HCT116 (cell line): Measurements from ENCODE around the gene KSR1.

Experiments used
- EGR1 ChIP-seq: IDR thresholded peaks from 2 replicates; pipeline ENCODE4 v1.6.1; 2012; ENCODE audit warnings: low read depth
- EZH2 ChIP-seq: fragments of 200-600 bp; sonication (generic); IDR thresholded peaks from 2 replicates; pipeline ENCODE4 v1.6.1; 2017; ENCODE audit warnings: antibody characterized with exemption, mixed run types
- EZH2phosphoT487 ChIP-seq: fragments of 200-600 bp; IDR thresholded peaks from 2 replicates; pipeline ENCODE4 v1.6.1; 2018; ENCODE audit warnings: antibody characterized with exemption, borderline replicate concordance
- FOSL1 ChIP-seq: IDR thresholded peaks from 2 replicates; pipeline ENCODE4 v1.6.1; 2012; ENCODE audit warnings: low read depth
- POLR2A ChIP-seq: IDR thresholded peaks from 2 replicates; pipeline ENCODE4 v1.7.0; 2011; ENCODE audit warnings: borderline replicate concordance; ENCODE audit not compliant: insufficient read depth, insufficient read length; ENCODE audit errors: extremely low read depth
- POLR2AphosphoS5 ChIP-seq: IDR thresholded peaks from 2 replicates; pipeline ENCODE4 v1.6.1; 2011; ENCODE audit warnings: mild to moderate bottlenecking, low read depth, low read length, moderate library complexity
- SRF ChIP-seq: IDR thresholded peaks from 2 replicates; pipeline ENCODE4 v1.6.1; 2012; ENCODE audit warnings: low read depth
- YY1 ChIP-seq: IDR thresholded peaks from 2 replicates; pipeline ENCODE4 v1.6.1; 2011; ENCODE audit warnings: low read length, low read depth, moderate library complexity, mild to moderate bottlenecking; ENCODE audit not compliant: insufficient replicate concordance; ENCODE audit errors: extremely low read depth
- ZFX ChIP-seq: fragments of 450-650 bp; IDR thresholded peaks from 2 replicates; pipeline ENCODE4 v1.6.1; 2017
- TF ChIP-seq, protein P1 (sequence below), 3 experiments: fragments of 200-600 bp in 1 of 3; sonication (generic) in 1 of 3; IDR thresholded peaks in 2 of 3; conservative IDR thresholded peaks in 1 of 3; 2 replicates each; pipeline ENCODE4 v1.5.1; 2012 to 2017; ENCODE audit warnings: low read depth in 2 of 3, low read length in 2 of 3, antibody characterized with exemption in 1 of 3, borderline replicate concordance in 1 of 3, control low read depth in 1 of 3, mild to moderate bottlenecking in 1 of 3, mixed read lengths in 1 of 3, mixed run types in 1 of 3, moderate library complexity in 1 of 3; ENCODE audit not compliant: insufficient read depth in 1 of 3
- TF ChIP-seq, protein P2 (sequence below): IDR thresholded peaks from 2 replicates; pipeline ENCODE4 v1.6.1; 2011; ENCODE audit warnings: mild to moderate bottlenecking, low read length, moderate library complexity; ENCODE audit not compliant: insufficient replicate concordance; ENCODE audit errors: extremely low read depth

DNA sequence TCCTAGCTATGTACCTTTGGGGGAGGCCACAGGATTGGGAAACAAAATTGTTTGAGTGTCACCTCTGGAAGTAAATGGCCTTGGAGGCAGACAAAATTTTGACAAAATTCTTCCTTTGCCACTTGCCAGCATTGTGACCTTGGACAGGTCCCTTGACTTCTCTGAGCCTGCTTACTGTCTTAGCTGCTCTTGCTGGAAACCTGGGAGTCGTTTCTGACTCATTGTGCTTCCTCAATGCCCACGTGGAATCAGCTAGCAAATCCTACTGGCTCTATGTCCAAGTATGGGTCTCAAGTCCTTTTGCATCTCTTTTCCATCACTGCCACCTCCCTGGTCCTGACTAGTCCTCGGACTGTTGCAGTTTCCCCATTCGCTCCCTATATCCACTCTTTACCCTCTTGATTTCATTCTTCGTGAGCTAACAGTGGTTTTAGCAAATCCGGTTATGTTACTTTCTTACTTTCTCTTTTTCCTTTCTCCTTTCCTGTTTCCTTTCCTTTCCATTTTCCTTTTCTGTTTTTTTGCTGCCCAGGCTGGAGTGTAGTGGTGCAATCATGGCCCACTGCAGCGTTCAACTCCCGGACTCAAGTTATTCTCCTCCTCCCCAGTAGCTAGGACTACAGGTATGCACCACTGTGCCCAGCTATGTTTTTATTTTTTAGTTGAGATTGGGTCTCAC is 106.7 kb downstream of the KSR1 start:
- TF ChIP-seq POLR2A (no peak), YY1 (no peak), POLR2AphosphoS5 (no peak), EZH2phosphoT487 (no peak), FOSL1 (no peak), SRF (no peak), EZH2 (no peak), EGR1 (no peak), ZFX (no peak)
- TF ChIP-seq, protein P1, sequence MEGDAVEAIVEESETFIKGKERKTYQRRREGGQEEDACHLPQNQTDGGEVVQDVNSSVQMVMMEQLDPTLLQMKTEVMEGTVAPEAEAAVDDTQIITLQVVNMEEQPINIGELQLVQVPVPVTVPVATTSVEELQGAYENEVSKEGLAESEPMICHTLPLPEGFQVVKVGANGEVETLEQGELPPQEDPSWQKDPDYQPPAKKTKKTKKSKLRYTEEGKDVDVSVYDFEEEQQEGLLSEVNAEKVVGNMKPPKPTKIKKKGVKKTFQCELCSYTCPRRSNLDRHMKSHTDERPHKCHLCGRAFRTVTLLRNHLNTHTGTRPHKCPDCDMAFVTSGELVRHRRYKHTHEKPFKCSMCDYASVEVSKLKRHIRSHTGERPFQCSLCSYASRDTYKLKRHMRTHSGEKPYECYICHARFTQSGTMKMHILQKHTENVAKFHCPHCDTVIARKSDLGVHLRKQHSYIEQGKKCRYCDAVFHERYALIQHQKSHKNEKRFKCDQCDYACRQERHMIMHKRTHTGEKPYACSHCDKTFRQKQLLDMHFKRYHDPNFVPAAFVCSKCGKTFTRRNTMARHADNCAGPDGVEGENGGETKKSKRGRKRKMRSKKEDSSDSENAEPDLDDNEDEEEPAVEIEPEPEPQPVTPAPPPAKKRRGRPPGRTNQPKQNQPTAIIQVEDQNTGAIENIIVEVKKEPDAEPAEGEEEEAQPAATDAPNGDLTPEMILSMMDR (IDR thresholded peaks at IDR 0.05 in 2 of 3, conservative IDR thresholded peaks at IDR 0.05 in 1 of 3; ENCODE audit: borderline replicate concordance in 1 of 3, insufficient read depth in 1 of 3, low read depth in 2 of 3, low read length in 2 of 3) = no peak
- TF ChIP-seq, protein P2, sequence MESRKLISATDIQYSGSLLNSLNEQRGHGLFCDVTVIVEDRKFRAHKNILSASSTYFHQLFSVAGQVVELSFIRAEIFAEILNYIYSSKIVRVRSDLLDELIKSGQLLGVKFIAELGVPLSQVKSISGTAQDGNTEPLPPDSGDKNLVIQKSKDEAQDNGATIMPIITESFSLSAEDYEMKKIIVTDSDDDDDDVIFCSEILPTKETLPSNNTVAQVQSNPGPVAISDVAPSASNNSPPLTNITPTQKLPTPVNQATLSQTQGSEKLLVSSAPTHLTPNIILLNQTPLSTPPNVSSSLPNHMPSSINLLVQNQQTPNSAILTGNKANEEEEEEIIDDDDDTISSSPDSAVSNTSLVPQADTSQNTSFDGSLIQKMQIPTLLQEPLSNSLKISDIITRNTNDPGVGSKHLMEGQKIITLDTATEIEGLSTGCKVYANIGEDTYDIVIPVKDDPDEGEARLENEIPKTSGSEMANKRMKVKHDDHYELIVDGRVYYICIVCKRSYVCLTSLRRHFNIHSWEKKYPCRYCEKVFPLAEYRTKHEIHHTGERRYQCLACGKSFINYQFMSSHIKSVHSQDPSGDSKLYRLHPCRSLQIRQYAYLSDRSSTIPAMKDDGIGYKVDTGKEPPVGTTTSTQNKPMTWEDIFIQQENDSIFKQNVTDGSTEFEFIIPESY = no peak
